ENCODE results near the gene ZNF660.

Gene ZNF660

DNA sequence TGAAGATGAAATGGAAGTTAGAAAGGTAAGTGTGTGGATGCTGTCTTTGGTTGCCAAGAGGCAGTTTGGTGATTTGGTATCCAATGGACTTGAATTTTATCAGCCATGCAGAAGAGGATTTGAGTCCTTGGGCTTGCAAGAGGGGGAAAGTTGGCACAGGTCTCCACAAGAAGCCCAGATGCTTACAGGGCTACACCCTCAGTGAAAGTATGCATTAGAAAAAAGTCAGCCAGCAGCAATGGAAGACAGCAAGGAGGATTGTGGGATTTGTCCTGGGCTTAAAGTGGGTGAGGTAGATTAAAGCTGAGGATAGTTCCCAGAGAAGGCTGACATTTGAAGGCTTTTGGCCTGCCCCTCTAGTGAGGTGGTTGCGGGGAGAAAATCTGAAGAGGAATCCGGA lies 17.0 kb downstream of the ZNF660 start:
- TF ChIP-seq, protein P1, sequence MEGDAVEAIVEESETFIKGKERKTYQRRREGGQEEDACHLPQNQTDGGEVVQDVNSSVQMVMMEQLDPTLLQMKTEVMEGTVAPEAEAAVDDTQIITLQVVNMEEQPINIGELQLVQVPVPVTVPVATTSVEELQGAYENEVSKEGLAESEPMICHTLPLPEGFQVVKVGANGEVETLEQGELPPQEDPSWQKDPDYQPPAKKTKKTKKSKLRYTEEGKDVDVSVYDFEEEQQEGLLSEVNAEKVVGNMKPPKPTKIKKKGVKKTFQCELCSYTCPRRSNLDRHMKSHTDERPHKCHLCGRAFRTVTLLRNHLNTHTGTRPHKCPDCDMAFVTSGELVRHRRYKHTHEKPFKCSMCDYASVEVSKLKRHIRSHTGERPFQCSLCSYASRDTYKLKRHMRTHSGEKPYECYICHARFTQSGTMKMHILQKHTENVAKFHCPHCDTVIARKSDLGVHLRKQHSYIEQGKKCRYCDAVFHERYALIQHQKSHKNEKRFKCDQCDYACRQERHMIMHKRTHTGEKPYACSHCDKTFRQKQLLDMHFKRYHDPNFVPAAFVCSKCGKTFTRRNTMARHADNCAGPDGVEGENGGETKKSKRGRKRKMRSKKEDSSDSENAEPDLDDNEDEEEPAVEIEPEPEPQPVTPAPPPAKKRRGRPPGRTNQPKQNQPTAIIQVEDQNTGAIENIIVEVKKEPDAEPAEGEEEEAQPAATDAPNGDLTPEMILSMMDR (conservative IDR thresholded peaks at IDR 0.05), result no peak
- H3K27ac ChIP-seq, result no peak overlapping the region

DNA sequence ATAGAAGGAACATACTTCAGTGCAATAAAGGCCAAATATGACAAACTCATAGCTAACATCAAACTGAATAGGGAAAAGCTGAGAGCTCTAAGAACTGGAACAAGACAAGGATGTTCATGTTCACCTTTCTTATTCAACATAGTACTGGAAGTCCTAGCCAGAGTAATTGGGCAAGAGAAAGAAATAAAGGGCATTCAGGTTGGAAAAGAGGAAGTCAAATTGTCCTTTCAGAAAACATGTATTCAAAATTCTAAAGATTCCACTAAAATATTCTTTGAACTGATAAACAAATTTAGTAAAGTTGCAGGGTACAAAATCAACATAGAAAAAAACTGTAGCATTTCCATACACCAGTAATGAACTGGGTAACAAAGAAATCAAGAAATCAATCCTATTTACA lies 27.9 kb downstream of the ZNF660 start:
- H3K27ac ChIP-seq, result no peak overlapping the region
- TF ChIP-seq, protein P1 (conservative IDR thresholded peaks at IDR 0.05), result no peak

DNA sequence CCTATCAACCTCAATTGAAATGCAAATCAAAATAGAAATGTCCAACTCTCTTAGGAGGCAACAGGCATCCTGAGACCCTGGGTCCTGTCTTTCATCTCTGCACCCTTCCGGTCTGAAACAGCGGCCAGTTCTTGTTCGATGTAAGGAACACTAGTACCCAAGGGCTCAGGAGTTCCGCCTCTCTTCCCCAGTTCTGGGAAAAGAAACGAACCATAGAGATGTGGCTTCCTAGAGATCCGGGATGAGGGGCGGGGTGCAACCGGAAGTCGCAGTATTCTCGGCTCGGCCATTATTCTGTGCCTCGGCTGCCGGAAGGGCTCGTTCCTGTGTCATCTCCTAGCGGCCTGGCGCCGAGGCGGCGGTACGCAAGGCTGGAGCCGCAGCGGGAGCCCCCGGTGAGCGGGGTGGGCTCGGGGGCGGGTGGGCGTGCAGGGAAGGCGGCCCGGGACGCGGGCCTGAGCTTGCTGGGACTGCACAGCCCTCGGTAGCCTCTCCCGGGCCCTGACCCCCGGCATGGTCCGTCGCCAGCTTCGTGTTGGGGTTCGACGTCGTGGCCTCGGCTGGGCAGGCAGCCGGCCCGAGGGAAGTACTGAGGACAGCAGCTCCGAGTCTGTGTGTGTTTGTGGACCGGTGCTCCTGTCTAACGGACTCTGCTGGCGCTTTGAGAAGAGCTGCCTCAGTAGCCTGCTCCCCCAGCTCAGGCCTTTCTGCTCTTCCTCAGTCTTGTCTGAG lies 40.2 kb downstream of the ZNF660 start, which contains the start of gene ZNF197:
ZNF197 (plus strand) TSS at position 288 of the 732 bp plus-strand sequence. CDS start 4,119 bp downstream, outside the sequence.
- TF ChIP-seq, protein P1 (conservative IDR thresholded peaks at IDR 0.05), result peak; percentile 20
- peak within 1 kb of the TSS; percentile 92 for H3K27ac ChIP-seq

DNA sequence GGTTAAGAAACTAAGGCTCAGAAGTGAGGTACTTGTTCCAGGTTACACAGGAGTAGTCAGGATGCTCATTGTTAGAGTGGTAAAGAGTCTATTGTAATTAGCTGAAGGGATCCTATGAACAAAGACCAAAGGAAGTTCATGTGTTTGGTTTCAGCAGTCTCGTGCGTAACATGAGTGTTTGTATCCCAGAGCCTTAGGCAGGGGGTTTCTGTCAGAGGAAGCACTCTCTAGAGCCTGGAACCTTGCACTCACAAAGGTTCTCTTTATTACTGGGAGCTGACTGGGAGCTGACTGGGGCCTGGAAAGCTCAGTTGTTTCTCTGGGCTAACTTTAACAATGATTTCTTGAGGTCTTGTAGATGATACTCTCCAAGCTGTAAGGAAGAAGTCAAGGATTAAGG lies 44.0 kb downstream of the ZNF660 start:
- TF ChIP-seq, protein P1 (conservative IDR thresholded peaks at IDR 0.05), result no peak

DNA sequence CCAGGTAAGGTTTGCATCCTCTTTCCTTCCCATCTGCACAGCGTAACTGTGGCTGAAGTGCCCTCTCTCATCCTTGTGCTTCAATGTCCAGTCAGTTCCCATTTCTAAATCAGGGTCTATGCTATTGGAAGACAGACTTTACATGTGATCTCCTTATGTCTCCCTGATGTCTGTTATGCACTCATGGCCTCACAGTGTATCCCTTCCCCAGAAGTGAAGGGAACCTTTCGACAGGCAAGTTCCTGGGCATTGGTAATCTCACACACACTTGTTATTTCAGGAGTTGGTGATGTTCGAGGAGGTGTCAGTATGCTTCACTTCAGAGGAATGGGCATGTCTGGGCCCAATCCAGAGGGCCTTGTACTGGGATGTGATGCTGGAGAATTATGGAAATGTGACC lies 47.4 kb downstream of the ZNF660 start:
- TF ChIP-seq, protein P1 (conservative IDR thresholded peaks at IDR 0.05), result no peak
- no peak overlapping the region for H3K27ac ChIP-seq

More for the DNA sequence above, 44.0 kb downstream of the ZNF660 start:
- no peak overlapping the region for H3K27ac ChIP-seq

DNA sequence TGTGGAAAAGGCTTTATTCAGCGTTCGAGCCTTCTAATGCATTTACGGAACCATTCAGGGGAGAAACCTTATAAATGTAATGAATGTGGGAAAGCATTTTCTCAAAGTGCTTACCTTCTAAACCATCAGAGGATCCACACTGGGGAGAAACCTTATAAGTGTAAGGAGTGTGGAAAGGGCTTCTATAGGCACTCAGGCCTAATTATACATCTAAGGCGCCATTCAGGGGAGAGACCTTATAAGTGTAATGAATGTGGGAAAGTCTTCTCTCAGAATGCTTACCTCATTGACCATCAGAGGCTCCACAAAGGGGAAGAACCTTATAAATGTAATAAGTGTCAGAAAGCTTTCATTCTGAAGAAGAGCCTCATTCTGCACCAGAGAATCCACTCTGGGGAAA lies 57.6 kb downstream of the ZNF660 start:
- no peak overlapping the region for H3K27ac ChIP-seq
- TF ChIP-seq, protein P1 (conservative IDR thresholded peaks at IDR 0.05), result no peak

DNA sequence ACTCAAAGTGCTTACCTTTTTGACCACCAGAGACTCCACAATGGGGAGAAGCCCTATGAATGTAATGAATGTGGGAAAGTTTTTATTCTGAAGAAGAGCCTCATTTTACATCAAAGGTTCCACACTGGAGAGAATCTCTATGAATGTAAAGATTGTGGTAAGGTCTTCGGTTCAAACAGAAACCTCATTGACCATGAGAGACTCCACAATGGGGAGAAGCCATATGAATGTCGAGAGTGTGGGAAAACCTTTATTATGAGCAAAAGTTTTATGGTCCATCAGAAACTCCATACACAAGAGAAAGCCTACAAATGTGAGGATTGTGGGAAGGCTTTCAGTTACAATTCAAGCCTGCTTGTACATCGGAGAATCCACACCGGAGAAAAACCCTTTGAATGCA lies 58.3 kb downstream of the ZNF660 start:
- TF ChIP-seq, protein P1 (conservative IDR thresholded peaks at IDR 0.05), result no peak
- no peak overlapping the region for H3K27ac ChIP-seq
